Left lobe of liver (tissue), 2 donors: ENCODE measurements around the gene COL1A1. TPM values are rescaled to one million over a fixed set of nuclear protein-coding genes. Genes with fewer than 3 reads are reported as not detected.

ENCODE experiments used
- ATAC-seq: fragments of 200-7000 bp; cut with Tn5 transposase; one replicate; pipeline ENCODE4 v1.9.1; 2020; ENCODE audit warnings: mild to moderate bottlenecking, moderate library complexity
- DNase-seq: peaks from one replicate; pipeline ENCODE4 v3.0.0-alpha.2; 2020; ENCODE audit warnings: low spot score
- total RNA-seq: library from RNA; stranded (reverse); gene quantifications from one replicate; pipeline ENCODE4 v1.2.1, GENCODE V29; 2021
- donor health status: DM: no; HTN: no; CAD: no; lungs with moderate emphysema.
- donor health status: DM: no; HTN: yes; CAD: no.

The COL1A1 gene
- total RNA-seq, 1 donor from 2014 or later, result 19.3 TPM

GRCh38 chr17:50175035-50175807 lies 26.2 kb downstream of the COL1A1 start:
- DNase-seq (no peak), ATAC-seq (no peak)

GRCh38 chr17:50174444-50174843 lies 27.0 kb downstream of the COL1A1 start:
- DNase-seq, result no peak
- ATAC-seq, result no peak

- DNase-seq, result no peak
- ATAC-seq, result no peak
These were observed 28.0 kb downstream of the COL1A1 start for GRCh38 chr17:50173335-50173941.

GRCh38 chr17:50172936-50173334 lies 28.5 kb downstream of the COL1A1 start:
- DNase-seq (no peak), ATAC-seq (no peak)

GRCh38 chr17:50172130-50172529 lies 29.3 kb downstream of the COL1A1 start:
- ATAC-seq (no peak), DNase-seq (no peak)

GRCh38 chr17:50171371-50172071 lies 29.9 kb downstream of the COL1A1 start:
- ATAC-seq (no peak), DNase-seq (no peak)

GRCh38 chr17:50170662-50171370 lies 30.6 kb downstream of the COL1A1 start:
- DNase-seq, result no peak
- no peak for ATAC-seq

- ATAC-seq, result no peak
- DNase-seq, result no peak
These were observed 31.5 kb downstream of the COL1A1 start for GRCh38 chr17:50169881-50170459.

- ATAC-seq, result peak; percentile 87
- DNase-seq, result no peak
These were observed 32.2 kb downstream of the COL1A1 start for GRCh38 chr17:50169121-50169764.

GRCh38 chr17:50168319-50168718 lies 33.1 kb downstream of the COL1A1 start:
- no peak for ATAC-seq
- no peak for DNase-seq

- no peak for DNase-seq
- ATAC-seq, result no peak
These were observed 34.1 kb downstream of the COL1A1 start for GRCh38 chr17:50167371-50167770.

- no peak for ATAC-seq
These were observed 34.8 kb downstream of the COL1A1 start for GRCh38 chr17:50166518-50167181.

GRCh38 chr17:50165867-50166517 lies 35.4 kb downstream of the COL1A1 start, which contains the start of gene SGCA:
SGCA (plus strand) TSS chr17:50166005; CDS start chr17:50166041, 36 bp downstream.
- no peak for DNase-seq
- ATAC-seq, result no peak

More at GRCh38 chr17:50166518-50167181, 34.8 kb downstream of the COL1A1 start:
- DNase-seq, result no peak

- ATAC-seq (no peak), DNase-seq (no peak)
These were observed 36.0 kb downstream of the COL1A1 start for GRCh38 chr17:50165466-50165865.

GRCh38 chr17:50165066-50165465 lies 36.4 kb downstream of the COL1A1 start:
- no peak for DNase-seq
- ATAC-seq, result no peak

GRCh38 chr17:50164697-50164988 lies 36.8 kb downstream of the COL1A1 start:
- ATAC-seq, result no peak
- no peak for DNase-seq

GRCh38 chr17:50163843-50164696 lies 37.4 kb downstream of the COL1A1 start:
- no peak for DNase-seq

GRCh38 chr17:50162466-50163254 lies 38.8 kb downstream of the COL1A1 start:
- no peak for ATAC-seq
- DNase-seq, result no peak

More at GRCh38 chr17:50163843-50164696, 37.4 kb downstream of the COL1A1 start:
- no peak for ATAC-seq
